GM19023 (cell line): Measurements from ENCODE around the gene ERP29.
A peak's percentile ranks its signal among the peaks of the same experiment; 100 is the strongest.
"Not testable (repeated sequence)": the region's sequence is repeated elsewhere in the genome, so short reads cannot be mapped to it uniquely, and the experiment has no call there.

Source experiments
- ATAC-seq: cut with Tn5 transposase; IDR thresholded peaks from one replicate; pipeline ENCODE4 v1.9.1; 2021; ENCODE audit warnings: mild to moderate bottlenecking, moderate library complexity; ENCODE audit not compliant: unreplicated experiment

ERP29 gene

DNA sequence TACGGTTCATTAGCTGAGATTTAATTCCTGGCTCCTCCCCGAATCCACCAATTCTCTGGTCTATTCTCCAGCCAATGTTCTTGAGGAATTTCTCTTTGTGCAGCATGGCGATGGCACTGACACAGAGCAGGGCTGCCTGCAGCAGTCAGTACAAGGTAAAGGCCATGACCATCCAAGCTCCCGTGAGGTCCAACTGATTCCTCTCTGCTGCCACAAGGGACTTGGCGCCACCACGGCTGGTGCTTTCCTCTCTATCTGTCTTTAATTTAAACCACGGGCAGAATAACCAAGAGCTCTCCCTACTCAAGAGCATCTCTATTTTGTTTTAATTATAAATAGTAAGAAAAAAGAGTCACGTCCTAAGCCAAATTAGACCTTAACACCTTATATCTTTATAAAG is 12.4 kb upstream of the ERP29 start:
- ATAC-seq, result no peak

DNA sequence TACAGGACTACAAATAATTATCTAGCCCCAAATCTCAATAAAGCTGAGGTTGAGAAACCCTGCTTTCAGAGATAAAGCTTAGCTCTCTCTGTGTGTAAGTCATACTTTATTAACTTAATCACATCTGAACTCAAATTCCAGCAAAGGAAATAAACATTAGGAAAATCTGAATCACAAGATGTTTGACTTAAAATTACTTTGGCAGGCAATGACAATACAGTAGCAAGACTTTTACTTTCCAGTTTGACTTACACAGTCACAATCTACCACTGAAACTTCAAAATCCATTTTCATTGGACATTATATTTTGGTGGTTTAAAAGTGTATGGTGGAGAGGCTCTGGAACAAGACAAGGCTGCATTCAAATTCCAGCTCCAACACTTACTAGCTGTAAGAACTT is 11.7 kb upstream of the ERP29 start:
- ATAC-seq, result no peak

DNA sequence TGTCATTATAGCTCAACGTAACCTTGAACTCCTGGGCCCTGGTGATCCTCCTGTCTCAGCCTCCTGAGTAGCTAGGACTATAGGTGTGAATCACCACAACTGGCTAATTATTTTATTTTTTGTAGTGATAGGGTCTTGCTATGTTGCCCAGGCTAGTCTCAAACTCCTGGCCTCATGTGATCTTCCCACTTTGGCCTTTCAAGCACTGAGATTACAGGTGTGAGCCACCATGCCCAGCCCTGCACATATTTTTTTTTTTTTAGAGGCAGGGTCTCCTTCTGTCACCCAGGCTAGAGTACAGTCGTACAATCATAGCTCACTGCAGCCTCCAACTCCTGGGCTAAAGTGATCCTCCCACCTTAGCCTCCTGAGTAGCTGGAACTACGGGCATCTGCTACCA is 9.2 kb upstream of the ERP29 start:
- ATAC-seq, result no peak

DNA sequence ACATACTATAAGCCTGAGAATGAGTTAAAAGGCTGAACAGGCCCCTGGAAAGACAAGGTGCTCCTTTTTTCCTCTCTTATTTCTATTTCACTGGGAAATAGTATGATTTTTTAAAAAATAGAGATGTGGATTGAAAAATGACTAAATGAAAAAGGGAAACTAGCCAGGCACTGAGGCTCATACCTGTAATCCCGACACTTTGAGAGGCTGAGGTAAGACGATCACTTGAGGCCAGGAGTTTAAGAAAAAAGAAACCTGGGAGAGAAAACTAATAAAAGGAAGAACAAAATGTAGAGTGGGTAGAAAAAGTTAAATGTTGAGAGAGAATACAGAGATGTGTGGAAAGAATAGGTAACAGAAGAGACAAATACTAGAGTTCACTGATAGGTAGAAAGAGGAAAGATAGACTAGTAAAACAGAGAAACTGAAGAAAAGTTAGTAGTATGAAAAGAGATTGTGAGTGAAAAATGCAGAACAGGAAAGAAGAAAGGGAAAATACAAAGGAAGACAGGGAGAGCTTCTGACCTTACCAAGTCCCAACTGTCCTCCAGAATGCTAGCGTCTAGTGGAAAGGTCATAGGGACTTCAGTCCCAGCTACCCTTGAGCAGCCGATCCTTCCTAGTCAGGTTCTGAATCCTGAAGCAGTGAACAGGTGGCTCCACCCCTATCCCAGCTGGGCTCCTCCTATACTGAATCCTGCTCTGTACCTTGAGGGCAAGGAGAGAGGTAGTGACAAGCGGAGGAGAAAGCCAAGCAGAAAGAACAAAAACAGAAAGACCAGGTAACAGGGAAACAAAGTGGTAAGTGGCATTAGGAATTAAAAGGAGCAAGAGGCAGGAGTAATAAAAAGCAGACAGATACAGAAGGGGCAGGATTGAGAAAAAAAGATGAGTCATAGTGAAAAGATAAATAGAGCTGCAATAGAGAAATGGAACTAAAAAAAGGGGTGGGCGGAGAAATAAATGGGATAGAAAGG is 7.5 kb upstream of the ERP29 start:
- no peak for ATAC-seq

DNA sequence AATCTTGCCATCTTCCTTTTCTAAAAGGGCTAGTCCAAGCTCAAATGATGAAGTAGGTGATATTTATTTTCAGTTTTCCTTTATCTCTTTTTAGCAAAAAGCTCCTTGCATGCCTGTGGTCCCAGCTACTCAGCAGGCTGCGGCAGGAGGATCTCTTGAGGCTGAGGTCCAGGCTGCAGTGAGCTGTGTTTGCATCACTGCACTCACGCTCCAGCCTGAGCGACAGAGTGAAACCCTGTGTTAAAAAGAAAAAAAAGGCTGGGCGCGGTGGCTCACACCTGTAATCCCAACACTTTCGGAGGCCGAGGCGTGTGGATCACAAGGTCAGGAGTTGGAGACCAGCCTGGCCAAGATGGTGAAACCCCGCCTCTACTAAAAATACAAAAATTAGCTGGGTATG is 5.3 kb upstream of the ERP29 start:
- ATAC-seq, result no peak

DNA sequence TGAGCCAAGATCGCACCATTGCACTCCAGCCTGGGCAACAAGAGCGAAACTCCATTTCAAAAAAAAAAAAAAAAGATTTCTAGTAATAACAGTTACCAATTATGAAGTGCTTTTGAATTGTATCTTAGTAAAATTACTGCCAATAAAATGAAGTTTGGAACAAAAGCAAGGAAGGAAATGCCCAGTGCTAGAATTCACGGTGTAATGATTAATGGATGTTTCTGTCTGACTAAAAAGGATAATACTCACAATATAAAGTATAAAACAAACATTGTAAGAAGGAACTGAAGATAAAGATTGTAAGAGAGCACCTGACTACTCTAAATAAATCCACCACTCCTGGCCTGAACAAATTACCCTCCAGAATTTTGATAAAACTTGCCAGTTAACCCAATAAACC is 4.3 kb upstream of the ERP29 start:
- ATAC-seq, result no peak

DNA sequence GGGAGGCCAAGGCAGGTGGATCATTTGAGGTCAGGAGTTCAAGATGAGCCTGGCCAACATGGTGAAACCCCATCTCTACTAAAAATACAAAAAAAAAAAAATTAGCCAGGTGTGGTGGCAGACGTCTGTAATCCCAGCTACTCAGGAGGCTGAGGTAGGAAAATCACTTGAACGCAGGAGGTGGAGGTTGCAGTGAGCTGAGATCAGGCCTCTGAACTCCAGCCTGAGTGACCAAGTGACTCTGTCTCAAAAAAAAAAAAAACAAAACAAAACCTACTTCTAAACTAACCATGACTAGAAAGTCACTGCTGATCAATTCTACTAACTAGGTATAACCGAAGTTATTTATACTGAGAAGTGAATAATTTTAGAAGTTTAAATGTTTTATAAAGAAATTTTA is 3.6 kb upstream of the ERP29 start:
- ATAC-seq, result not testable (repeated sequence)

DNA sequence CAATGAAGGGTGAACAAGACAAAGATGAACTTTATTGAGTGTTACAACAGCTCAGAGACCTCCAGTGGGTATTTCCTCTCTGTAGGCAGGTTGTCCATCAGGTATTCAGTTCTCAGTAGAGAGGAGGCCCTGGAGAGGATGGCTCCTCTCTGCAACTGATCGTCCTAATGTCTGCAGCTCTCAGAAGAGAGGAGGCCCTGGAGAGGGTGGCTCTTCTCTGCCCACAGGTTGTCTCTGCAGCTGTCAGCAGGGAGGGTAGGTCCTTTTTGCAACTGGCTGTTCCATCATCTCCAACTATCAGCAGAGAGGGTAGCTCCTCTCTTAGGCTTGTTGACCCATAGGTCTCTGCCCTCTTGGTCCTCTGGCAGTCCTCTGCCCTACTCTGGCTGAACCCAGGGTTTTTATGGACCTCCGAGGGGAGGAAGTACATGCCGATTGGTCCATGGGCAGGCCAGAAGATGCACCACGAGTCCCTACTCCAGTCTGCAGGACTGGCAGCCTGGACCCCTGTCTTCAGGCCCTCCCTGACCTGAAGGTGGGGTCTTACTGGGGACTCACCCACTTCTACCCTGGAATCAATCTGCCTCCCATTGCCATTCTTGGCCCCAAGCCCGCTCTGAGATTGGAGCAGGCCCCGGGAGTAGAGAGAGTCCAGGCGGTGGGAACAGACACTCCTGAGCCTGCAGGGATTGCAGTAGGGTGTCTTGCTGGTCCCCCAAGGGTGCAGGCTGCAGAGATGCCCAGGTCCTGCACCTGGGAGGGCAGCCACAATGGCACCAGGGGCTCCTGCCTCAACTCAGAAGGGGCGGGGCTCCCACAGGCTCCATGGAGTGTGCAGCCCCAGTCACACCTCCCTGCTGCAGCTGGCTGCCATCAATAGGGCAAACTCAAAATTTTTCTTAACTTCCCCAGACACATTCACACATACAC is 2.5 kb upstream of the ERP29 start:
- ATAC-seq, result no peak

DNA sequence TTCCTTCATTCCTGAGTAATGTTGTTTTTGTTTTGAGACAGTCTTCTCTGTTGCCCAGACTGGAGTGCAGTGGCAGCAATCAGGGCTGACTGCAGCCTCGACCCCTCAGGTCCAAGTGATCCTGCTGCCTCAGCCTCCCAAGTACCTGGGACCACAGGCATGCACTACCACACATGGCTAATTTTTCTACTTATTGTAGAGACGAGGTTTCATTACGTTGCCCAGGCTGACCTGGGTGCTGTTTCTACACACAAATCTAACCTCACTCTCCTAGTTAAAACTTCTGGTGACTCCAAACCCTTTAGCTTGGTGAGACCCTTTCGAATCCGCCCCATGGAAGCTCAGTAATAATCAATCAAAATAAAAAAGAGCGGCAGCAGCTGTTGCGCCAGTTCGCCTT is 1.5 kb upstream of the ERP29 start:
- no peak for ATAC-seq

DNA sequence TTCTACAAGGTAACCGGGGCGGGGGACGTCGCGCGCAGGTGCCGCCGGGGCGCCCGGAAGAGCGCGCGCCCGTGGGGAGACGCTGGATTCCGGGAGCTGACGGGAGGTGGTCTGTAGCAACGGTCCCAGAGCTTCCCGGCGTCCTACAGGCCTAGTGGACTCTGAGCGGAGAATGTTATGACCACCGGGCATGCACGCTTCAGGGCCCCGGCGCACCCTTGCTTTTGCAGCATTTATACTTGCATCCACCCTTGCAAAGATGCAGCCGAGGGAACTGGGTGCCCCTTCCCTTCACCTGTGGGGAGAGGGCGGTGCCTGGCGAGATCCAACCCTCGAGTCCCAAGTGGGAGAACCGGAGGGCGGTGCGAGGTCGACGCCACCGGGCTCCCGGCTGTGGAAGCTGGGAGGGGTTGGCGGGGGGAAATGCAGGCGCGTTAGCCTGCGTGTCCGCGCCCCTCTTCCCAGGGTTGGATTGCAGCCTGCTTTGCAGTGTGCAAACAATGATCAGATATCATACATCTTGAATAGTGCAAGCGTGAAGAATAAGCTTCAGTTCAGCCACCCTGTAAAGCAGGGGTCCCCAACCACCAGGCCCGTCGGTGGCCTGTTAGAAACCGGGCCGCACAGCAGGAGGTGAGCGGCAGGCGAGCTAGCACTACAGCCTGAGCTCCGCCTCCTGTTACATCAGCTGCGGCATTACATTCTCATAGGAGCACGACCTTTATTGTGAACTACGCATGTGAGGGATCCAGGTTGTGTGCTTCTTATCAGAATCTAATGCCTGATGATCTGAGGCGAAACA is 576 bp downstream of the ERP29 start:
- peak; percentile 24 for ATAC-seq

DNA sequence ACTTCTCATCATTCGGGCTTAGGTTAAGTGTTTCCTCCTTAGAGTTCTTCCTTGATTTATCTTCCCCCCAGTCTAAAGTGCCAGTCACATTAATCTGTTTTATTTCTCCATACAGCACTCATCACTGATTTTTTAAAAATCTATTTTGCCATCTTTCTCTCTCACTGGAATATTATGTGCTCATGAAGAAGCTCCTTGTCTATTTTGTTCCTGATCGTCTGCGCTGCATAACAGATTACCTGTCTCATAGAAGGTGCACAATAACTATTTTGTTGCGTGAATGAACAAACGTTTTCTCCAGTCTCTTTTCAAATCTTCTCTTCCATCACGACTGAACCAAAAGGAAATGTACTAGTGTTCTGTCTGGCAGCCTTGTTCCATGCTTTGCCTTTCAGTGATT is 2.7 kb downstream of the ERP29 start:
- no peak for ATAC-seq

DNA sequence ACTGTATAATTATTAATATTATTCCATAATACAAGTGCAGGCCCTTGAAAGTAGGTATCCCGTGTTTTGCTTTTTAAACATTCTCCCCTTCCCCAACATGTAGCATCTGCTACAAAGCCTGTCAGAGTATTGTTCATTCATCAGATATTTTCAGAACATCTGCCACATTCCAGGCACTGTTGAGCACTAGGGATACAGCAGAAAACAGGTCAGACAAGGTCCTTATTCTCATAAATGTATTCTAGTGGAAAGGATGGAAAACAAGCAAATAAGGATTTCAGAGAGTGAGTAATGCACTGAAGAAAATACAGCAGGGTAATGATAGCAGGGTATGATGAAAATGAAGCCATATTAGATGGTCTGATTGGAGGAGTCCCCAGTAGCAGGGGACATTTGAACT is 3.8 kb downstream of the ERP29 start:
- no peak for ATAC-seq

DNA sequence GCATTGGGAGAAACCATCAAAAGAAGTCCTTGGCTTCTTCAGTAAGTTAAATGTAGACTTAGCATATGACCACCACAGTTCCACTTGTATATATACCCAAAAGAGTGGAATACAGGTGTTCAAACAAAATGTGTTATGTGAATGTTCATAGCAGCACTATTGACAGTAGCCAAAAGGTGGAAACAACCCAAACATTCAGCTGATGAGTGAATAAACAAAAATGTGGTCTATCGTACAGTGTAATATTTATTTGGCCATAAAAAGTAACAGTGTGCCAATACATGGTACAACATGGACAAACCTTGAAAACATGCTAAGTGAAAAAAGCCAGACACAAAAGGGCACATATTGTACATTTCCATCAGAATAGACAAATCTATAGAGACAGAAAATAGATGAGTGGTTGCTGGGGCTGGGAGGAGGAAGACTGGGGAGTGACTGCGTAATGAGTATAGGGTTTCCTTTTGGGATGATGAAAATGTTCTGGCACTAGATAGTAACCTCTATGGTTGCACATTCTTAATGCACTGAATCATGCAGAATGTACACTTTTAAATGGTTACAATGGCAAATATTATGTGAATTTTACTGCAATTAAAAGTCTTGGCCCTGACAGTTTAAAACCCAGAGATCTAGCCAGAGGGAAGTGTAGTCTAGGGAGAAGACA is 5.5 kb downstream of the ERP29 start:
- no peak for ATAC-seq

DNA sequence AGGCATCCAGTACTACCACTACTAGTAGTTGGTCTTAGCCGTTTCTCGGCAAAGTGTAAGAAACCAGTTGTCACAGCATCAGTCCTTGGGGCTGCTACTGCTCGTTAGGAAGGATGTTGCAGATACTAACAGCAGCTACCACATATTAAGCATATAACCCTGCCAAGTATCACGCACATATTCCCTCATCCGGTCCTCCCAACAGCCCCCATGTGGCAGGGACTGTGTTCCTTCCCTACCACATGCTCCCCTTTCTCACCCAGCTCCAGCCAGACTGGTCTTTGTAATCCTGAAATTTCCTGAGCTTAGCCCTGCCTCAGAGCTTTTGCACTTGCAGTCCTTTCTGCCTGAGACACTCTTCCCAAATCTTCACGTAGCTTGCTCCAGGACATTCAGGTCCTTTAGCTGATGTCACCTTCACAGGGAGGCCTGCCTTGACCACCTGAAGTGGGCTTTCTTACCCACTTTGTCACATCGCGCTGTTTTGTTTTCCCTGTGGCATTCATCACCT is 7.8 kb downstream of the ERP29 start:
- no peak for ATAC-seq

DNA sequence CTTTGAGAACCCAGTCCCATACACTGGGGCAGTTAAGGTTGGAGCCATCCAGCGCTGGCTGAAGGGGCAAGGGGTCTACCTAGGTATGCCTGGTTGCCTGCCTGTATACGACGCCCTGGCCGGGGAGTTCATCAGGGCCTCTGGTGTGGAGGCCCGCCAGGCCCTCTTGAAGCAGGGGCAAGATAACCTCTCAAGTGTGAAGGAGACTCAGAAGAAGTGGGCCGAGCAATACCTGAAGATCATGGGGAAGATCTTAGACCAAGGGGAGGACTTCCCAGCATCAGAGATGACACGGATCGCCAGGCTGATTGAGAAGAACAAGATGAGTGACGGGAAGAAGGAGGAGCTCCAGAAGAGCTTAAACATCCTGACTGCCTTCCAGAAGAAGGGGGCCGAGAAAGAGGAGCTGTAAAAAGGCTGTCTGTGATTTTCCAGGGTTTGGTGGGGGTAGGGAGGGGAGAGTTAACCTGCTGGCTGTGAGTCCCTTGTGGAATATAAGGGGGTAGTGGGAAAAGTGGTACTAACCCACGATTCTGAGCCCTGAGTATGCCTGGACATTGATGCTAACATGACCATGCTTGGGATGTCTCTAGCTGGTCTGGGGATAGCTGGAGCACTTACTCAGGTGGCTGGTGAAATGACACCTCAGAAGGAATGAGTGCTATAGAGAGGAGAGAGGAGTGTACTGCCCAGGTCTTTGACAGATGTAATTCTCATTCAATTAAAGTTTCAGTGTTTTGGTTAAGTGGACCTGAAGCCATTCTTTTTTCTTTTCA is 9.2 kb downstream of the ERP29 start:
- no peak for ATAC-seq

DNA sequence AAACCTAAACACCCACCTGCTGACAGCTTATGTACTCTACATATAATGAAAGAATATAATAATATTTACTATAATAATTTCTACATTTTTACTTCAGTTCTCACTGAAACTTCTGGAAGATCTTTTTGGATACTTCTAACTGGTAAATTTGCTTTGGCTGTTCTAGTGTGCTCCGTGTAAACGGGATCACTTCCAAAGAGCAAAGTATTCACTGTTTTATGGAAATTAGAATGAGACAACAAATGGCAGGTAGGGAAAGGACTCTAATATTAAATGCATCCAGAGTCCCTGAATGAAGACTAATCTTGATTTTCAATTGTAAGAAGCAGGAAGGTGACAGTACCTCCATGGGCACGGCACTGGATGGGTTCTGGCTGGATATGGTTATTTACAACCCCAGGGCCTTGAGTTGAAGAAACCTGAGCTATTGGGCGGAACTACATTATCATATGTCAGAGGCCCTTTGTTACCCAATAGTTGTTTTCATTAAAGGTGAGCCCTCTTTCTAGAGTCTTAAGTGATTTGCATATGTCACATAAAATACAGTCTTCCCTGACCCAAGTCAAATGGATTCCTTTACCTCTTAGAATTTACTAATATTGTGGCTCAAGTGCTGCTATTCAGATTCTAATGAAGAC is 10.7 kb downstream of the ERP29 start:
- no peak for ATAC-seq

DNA sequence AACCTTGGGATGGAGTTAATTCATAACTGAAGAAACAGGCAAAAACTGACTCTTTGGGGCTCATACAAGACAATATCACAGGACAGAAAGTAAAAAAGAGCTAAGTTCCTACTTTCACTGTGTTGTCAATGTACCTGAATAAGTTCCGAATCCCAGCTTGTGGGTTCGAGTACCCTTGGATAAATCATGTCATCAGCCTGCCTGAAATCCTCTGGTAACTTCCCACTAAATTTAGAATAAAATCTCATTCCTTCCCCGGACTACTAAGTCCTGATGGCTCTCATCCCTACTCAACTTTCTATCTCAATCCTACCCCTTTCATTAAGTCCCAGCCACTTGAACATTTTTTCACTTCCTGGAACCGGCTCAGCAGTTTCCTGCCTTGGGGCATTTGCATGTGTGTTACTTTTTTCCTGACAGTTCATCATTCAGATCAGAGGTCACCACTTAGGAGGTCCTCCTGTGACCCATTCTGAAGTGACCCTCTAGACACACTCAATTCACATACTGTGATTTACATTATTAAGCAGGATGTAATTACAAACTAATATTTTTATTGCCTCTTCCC is 12.7 kb downstream of the ERP29 start:
- ATAC-seq, result no peak

DNA sequence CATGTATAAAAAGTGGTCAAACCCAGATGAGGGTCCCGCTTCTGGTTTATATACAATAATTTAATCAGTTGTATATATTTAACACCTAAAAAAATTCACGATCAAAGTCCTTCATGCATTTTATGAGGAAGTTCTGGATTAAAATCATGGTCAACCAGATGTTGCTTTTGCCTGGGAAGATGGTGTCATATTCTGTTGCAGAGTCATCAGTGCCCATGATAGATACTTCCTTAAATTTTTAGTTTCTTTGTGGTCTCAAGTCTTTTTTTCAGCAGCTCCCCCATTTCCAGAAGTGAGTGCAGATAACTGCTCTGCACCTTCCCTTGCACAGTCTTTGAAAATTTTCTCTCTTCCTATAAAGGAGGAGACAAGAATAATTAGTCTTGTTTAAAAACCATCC is 16.1 kb downstream of the ERP29 start:
- no peak for ATAC-seq

DNA sequence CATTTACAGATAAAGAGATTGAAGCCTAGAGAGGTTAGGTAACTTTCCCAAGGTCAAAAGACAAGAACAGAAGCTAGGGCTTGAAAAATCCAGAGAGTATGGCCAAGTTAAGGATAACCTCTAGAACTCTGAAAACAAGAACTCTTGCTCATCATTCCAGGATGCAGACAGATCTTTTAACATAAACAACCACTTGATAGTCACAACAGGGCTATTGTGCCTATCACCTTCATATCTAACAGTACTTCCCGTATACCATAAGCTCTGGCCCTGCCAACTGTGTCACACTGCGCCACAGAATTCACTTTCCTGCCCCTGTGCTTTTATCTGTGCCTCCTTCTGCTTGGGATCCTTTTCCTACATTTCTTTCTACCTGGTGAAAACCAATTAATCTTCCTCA is 18.2 kb downstream of the ERP29 start:
- ATAC-seq, result no peak
